ENCODE measurements around the gene TNFRSF14. TPM values are rescaled to one million over a fixed set of nuclear protein-coding genes. Genes with fewer than 3 reads are reported as not detected.
"Not testable (repeated sequence)": the region's sequence is repeated elsewhere in the genome, so short reads cannot be mapped to it uniquely, and the experiment has no call there.

The TNFRSF14 gene
- total RNA-seq, 1 donor from 2014 or later, result 17.6 TPM

DNA sequence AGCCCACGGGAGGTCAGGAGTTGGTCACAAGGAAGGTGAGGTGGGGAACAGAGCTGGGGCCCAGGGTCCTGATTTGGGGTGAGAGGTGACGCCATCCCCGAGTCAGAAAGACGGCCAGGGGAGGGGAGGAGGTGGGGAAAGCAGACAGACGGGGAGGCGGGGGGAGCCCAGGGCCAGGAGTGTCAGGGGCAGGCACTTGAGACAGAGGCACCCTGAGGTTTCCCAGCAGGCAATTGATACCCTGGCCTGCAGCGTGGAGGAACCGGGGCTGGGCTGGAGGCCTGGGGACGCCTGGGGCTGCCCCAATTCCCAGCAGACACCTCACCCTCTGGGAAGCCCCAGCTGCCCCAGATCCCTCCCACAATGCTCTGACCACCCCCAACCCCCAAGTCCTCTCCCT lies 3.1 kb upstream of the TNFRSF14 start:
- not testable (repeated sequence) for DNase-seq (ENCODE audit: low read depth)

DNA sequence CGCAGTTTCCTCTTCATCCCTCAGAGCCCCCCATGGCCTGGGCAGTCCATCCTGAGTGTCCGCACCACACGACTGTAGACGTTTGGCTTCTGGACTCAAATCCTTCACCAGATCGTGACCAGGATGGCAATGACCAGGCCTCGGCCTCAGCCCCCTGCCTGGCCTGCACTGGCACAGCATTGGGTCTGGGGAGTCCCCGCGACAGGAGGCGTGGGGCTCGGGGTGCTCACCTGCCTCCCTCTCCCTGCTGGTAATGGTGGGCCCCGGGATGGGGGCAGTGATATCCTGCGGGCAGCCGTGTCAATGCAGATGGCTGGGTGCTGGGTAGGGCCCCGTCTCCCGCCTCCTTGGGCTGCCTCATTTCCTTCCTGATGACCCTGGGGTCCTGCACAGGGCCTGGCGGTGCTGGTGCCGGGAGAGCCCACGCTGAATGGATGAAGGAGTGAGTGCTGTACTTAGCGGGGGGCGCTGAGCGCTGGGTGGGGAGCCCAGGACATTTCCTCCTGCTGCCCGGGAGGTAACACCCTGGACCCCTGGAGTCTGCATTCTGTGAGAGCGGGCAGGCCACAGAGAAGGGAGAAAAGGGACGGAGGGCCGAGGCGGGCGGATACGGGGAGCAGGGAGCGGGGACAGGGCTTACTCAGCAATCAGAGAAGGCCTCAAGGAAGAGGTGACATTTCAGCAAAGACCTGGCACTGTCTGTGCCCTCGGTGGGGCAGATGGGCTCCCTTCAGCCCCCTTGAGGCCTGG lies 2.1 kb upstream of the TNFRSF14 start:
- DNase-seq (ENCODE audit: low read depth), result no peak

DNA sequence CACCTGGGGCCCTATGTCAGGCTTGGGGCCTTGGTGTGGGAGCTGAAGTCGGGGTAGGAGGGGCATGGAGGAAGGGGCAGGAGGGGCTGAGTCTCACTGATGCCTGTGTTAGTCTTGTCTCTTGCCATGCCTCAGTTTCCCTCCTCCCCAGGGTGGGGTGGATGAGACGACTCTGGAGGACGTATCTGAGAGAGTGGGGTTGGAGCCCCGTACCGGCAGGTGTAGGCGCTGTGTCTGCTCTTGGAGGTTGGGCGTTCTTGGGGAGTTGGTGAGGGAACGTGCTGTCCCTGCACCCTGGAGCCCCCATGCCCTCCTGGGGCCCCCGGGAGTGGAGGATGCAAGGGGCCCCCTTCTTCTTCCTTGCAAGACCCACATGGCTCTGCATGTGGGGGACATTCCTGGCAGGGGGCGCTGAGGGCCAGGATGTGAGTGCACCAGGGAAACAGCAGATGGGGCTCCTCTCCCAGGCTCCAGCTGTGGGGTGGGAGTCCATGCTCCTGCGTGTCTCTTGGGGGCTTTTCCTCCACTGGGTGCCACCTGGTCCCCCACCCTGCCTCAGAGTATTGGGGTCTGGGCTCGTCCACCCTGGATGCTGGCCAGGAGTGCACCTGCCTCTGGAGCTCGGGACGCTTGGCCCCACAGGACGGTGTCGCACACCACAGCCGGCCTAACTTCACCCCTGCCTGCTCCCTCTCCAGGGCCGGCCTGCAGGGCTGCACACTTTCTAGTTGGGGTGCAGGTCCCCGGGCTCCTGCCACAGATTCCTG lies 1.4 kb upstream of the TNFRSF14 start:
- no peak for DNase-seq (ENCODE audit: low read depth)

DNA sequence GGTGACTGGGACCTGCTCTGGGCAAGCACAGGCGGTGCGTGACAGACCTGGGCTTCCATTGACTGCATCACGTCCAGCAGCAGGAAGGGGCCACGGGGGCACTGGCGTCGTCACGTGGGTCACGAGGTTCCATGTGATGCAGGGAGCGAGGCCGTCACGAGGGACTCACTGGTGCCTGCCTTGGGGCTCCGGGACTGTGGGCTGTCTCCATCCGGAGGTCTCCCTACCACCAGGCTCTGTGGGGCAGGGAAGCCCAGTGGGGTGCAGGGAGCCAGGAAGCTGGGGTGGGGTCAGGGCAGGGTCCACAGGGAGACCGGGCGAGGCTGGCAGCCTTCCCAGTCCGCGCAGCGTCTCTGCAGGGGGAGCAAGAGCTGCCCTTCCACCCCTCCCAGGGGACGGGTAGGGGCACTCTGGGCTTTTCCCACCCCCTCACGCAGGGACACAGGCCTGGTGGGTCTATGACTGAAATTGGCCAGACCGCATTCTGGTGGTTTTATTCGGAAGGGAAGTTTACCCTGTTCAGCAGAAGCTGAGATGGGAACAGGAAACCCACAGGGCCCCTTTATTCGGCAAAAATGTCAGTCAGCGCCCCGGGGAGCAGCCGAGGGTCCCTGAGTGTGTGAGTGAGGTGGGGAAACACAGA lies 416 bp upstream of the TNFRSF14 start:
- DNase-seq (ENCODE audit: low read depth), result peak; percentile 29

DNA sequence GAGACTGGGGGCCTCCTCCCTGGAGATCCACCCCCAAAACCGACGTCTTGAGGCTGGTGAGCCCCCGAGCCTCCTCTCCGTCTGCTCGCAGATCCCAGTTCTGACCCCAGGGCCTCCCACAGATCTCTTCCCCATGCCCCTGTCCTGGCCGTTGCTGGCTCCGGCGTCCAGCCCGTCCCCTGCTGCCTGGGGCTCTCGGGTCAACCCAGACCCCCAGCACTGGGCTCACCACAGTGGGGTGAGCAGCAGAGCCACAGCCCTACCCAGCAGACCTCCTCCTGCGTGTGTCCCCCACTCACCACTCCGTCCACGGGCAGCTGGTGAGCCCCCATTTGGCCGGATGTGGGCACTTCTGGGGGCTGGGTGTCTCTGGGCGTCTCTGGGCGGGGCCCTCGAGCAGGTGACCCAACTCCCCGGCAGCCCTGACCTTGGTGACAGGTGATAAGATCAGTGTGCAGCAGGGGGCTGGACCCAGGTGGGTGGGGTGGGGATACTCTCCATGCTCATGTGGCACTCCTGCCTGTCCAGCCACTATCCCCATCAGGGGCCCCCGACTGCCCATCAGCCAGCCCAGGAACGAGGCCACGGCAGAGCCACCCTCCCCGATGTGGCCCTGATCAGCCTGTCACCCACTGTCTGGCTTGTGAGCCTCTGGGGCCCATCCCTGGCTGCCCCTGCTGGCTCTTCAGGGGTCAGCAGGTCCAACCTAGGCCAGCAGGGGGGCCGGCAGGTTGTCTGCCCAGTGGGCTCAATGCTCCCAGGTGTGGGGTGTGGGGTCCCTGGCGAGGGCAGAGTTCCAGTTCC lies 709 bp downstream of the TNFRSF14 start:
- no peak for DNase-seq (ENCODE audit: low read depth)

DNA sequence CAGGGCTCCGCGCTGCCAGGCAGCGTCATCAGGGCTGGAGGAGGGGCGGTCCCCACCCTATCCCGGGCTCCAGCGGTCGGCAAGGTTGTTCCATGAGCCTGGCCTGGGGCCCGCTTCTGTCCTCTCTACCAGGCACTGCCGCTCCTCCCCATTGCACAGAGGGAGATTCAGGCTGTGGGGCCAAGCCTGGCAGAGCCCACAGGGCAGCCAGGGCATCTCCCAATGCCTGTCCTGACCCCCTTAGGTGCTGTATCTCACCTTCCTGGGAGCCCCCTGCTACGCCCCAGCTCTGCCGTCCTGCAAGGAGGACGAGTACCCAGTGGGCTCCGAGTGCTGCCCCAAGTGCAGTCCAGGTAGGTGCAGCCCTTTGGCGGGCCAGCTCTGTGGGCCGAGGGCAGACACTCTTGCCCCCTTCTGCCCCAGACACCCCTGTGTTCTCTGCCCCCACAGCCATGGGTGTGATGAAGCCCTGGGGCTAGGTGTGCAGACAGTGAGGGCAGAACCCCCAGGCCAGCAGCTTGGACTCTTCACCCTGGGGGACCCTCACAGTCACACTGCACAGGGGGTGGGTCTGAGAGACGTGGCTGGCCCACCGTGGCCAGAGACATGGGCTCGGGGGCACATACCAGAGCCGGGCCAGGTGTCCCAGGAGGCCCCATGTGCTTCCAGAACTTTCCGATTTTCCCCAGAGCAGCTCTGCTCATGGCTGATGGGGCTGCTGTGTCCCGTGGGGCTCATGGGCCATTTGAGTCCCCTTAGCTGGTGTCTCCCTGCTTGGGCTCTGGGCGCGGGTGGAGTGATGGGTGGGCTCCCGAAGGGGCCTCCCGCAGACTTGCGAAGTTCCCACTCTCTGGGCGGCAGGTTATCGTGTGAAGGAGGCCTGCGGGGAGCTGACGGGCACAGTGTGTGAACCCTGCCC lies 1.6 kb downstream of the TNFRSF14 start:
- DNase-seq (ENCODE audit: low read depth), result no peak

DNA sequence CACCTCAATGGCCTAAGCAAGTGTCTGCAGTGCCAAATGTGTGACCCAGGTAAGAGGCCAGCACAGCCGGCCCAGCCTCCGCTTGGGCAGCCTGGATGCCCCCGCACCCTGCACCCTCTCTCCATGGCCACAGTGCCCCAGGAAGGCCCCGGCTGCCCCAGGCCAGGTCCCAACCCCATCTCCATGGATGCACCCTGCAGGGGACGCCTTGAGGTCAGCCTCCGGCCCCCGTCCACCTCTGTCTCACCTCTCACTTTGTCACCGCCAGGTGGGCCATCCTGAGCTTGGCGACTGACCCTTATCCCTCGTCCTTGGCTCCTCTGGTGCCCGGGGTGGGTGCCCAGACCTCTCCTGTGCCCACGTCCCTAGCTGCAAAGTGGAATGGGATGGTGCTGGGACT lies 2.2 kb downstream of the TNFRSF14 start:
- no peak for DNase-seq (ENCODE audit: low read depth)

DNA sequence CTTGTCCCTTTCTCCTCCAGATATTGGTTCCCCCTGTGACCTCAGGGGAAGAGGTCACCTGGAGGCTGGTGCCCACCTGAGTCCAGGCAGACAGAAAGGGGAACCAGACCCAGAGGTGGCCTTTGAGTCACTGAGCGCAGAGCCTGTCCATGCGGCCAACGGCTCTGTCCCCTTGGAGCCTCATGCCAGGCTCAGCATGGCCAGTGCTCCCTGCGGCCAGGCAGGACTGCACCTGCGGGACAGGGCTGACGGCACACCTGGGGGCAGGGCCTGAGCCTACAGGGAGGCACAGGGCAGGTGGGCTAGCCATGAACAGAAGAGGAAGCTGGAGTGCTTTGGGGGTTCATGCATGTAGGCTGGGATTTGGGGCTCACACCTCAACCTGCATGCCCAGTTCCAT lies 2.7 kb downstream of the TNFRSF14 start:
- no peak for DNase-seq (ENCODE audit: low read depth)

DNA sequence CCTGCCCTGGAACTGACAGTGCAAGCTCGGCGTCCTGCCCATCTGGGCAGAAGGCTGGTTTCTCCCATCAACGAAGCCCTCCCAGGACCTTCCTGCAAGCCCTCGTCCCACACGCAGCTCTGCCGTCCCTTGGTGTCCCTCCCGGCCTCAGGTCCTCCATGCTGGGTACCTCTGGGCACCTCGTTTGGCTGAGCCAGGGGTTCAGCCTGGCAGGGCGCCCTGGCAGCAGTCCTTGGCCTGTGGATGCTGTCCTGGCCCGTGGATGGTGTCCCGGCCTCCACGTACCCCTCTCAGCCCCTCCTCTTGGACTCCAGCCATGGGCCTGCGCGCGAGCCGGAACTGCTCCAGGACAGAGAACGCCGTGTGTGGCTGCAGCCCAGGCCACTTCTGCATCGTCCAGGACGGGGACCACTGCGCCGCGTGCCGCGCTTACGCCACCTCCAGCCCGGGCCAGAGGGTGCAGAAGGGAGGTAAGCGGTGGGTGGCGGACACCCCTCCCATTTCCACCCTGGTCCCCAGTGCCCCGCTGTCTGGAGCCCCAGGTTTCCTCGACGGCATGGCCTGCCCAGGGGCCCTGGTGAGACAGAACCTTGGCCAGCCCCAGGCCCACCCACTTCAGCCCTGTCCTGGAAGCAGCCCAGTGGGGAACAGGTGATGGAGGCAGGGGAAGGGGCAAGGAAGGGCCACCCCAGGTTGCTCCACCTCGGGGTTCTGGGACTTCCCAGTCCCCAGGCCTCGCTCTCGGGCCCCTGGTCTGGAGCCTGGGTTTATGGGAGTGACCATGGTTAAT lies 3.5 kb downstream of the TNFRSF14 start:
- DNase-seq (ENCODE audit: low read depth), result no peak

DNA sequence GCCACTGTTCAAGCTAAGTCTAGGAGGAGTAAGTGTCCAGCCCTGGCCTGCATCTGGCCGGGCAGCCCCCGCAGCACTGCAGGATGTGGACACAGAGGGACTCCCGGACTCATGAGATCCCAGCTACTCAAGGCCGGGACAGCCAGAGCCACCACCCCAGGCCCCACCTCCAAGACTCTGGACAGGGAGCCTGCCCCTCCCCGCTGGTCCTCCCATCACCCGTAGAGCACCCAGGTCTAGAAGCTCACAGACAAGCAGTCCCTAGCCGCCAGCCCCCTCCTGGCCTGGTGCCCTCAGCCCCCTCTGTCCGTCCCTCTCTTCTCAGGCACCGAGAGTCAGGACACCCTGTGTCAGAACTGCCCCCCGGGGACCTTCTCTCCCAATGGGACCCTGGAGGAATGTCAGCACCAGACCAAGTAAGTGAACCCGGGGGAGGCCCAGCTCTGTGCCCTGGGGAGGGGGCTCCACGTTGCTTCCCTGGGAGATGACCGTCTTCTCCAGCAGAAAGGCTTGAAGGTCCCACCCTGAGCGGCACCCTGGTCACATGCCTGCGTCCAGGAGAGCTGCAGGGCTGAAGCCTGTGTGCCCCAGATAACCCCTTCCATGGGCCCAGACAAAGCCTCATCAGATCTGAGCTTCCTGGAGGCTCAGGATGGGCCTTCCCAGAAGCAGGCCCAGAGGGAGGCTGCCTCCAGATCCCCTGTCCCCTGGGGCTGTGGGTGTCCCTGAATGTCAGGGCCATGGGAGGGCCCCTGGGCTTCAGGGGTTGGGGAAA lies 4.3 kb downstream of the TNFRSF14 start:
- DNase-seq (ENCODE audit: low read depth), result no peak

DNA sequence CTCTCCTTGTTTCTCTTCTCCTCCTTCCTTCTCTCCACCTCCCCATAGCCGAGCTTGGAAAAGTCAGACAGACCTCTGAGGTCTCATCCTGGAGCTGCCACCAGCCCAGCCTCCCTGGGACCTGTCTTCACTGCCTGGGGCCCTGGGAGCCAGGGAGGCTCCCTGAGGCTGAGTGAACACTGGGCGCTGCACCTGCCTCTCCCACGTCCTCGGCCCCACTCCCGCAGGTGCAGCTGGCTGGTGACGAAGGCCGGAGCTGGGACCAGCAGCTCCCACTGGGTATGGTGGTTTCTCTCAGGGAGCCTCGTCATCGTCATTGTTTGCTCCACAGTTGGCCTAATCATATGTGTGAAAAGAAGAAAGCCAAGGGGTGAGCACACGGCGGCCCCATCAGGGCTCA lies 5.3 kb downstream of the TNFRSF14 start:
- no peak for DNase-seq (ENCODE audit: low read depth)

DNA sequence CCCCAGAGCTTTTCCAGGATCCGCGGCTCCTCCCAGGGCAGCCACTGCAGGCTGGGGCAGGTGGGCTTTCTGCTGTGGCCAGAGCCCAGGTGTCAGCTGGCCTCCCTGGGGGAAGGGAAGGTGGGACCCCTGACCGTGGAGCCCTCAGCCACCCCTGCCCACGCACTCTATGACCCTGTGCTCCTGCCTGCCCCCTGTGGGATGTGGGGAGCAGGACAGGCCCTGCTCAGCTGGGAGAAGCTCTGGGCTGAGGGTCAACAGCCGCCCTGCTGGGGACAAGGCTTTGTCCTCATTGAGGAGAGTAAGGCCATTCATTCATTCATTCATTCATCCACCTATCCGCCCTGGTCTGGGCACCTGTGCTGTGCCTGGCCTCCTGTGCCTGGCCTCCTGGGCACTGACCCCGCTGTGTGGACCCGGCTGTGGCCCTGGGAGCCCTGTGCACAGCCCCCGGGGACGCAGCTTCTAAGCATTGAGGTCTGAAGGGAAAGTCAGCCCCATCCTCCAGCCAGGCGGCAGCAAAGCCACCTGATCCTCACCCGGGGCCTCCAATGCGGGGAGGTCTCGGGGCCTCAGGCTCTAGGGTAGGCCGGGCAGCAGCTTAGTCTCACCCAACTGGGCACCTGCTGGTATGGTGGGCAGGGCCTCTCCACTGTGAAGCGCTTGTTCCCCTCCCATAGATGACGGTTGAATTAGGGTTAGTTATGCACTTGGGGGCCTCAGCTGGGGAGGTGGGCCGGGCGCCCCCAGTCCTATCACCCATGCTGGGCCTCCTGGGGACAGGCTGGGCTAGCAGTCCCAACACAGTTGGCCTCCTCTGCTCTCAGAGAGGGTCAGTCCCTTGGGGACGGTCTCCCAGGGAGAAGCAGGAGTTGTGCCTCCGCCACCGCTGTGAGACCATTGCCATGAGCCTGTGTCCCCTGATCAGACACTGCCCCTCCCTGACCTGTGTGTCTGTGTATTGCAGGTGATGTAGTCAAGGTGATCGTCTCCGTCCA lies 6.0 kb downstream of the TNFRSF14 start:
- DNase-seq (ENCODE audit: low read depth), result no peak

DNA sequence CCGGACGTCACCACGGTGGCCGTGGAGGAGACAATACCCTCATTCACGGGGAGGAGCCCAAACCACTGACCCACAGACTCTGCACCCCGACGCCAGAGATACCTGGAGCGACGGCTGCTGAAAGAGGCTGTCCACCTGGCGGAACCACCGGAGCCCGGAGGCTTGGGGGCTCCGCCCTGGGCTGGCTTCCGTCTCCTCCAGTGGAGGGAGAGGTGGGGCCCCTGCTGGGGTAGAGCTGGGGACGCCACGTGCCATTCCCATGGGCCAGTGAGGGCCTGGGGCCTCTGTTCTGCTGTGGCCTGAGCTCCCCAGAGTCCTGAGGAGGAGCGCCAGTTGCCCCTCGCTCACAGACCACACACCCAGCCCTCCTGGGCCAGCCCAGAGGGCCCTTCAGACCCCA lies 7.0 kb downstream of the TNFRSF14 start:
- DNase-seq (ENCODE audit: low read depth), result no peak

DNA sequence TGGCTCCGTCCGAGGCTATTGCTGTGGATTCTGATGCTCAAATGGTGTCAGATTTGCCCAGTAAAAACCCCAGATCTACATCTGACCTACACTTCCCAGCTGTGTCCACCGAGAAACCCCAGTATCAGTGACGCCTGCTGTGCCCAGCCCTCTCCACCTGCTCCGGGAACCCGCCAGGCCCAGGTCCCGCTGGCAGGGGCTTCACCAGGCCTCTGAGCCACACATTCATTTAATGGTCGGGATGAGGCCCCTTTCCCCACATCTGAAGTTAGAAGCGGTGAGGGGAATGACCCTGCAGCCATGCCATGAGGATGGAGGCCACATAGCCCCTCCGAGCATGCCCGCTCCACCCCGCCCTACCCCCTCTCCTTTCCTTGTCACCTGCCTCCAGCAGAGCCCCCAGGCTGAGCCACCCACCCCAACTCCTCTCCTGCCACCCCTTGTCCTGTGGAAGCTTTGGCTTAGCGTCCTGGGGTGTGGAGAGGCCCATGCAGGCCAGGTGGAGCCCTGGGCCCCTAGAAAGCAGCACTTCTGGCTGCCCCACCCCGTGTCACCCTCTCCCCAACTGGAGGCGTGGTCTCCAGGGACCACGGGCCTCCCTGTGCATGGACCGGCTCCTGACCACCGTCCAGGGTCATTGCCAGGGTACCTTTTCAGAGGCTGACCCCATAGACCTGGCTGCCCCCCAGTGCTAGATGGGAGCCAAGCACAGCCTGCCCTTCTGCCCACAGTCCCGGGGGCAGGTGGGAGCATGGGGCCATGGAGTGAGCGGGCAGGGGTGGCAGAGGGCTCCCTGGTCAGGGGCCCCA lies 8.0 kb downstream of the TNFRSF14 start:
- no peak for DNase-seq (ENCODE audit: low read depth)

DNA sequence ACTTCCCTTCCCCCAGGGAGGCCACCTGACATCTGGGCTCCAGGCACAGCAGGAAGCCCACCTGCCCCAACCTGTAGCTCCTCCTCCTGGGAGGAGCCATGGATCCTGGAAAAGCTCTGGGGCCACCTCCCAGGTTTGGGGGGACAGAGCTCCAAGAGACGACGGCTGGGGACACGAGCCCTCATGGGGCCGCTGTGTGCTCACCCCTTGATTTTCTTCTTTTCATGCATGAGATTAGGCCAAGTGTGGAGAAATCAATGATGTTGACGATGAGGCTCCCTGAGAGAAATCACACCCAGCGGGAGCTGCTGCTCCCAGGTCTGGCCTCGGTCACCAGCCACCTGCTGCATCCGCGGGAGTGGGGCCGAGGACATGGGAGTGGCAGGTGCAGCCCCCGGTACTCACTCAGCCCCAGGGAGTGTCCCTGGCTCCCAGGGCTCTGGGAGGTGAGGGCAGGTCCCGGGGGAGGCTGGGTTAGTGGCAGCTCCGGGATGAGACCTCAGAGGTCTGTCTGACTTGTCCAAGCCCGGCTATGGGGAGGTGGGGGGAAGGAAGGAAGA lies 8.7 kb downstream of the TNFRSF14 start:
- DNase-seq (ENCODE audit: low read depth), result no peak

DNA sequence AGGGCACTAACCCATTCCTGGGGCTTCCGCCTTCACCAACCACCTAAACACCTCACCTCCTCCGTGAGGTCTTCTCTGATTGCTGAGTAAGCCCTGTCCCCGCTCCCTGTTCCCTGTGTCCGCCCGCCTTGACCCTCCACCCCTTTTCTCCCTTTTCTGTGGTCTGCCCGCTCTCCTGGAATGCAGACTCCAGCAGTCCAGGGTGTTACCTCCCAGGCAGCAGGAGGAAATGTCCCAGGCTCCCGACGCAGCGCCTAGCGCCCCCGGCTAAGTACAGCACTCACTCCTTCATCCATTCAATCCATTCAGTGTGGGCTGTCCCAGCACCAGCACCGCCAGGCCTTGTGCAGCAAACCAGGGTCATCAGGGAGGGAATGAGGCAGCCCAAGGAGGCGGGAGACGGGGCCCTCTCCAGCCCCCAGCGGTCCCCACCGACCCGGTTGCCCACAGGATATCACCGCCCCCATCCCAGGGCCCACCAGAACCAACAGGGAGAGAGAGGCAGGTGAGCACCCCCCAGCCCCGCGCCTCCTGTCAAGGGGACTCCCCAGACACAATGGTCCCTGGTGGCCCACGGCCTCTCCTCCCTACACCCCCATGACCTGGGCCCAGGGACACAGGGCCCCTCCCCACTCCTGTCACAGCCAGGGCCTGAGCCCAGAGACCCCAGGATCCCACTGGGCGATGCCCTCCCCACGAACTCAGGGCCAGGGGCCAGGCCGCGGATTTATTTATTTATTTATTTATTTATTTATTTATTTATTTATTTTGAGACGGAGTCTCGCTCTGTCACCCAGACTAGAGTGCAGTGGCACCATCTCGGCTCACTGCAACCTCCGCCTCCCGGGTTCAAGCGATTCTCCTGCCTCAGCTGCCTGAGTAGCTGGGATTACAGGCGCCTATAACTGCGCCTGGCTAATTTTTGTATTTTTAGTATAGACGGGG lies 10.2 kb downstream of the TNFRSF14 start:
- peak; percentile 78 for DNase-seq (ENCODE audit: low read depth)

Data from renal cortical epithelial cell (primary cell).